ENCODE measurements around the gene HNF1A. TPM values are rescaled to one million over a fixed set of nuclear protein-coding genes. Genes with fewer than 3 reads are reported as not detected.

Gene HNF1A
- total and polyA plus RNA-seq, 2 of the 13 experiments (the other 11 are each of a cell fraction or from before 2014, with no cell fraction given): 13.4 to 34.7 TPM

DNA sequence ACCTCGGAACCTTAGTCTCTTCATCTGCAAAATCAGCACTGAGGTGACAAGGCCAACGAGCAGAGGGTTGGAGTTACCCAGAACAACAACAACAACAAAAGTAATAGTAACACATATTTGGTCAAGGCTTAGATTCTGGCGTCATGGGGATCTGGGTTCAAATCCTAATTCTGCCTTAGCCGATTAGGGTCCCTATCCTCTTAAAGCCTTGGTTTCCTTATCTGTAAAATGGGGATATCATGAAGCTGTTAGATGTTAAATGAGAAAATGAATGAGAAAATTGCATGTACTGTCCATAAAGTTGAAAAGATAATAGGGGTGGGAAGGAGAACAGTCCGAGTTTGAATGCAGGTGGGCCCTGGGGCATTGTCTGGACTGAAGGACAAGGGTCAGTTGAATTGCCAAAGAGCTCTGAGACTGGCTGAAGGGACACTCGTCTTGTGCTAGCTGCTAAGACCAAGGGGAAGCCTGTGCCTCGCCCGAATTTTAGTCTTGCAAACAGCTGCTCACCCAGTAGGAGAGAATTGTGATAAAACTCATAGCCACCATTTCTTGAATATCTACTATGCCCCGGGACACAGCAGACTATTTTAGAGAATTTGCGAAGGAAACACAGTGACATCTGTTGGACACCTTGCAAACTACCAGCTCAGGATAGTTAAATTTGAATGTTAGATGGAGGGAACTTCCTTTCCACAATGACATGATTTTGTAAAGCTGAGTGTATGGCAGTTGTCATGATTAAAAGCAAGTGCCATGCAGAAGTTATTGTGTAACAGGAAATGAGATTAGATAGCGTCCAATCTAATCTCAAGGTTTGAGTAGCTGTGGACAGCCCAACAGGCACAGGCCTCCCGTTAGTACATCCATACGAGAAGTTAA lies 6.8 kb upstream of the HNF1A start (continued):
- TF ChIP-seq PREB (CRISPR knock-in tag; IDR thresholded peaks at IDR 0.05) (no peak), HNF4A (CRISPR knock-in tag; IDR thresholded peaks at IDR 0.05) (peak; percentile 25; the same call in 1 of the 2 replicates), ZNF672 (CRISPR knock-in tag; IDR thresholded peaks at IDR 0.05) (no peak), RBFOX2 (IDR thresholded peaks at IDR 0.05; ENCODE audit: low read depth, low read length) (peak; percentile 64), KDM2A (CRISPR knock-in tag; IDR thresholded peaks at IDR 0.05; ENCODE audit: borderline replicate concordance, low read depth) (no peak), ELF1 (CRISPR knock-in tag; IDR thresholded peaks at IDR 0.05) (no peak), AKAP8 (CRISPR knock-in tag; IDR thresholded peaks at IDR 0.05) (no peak), ZNF317 (CRISPR knock-in tag; IDR thresholded peaks at IDR 0.05) (no peak), REPIN1 (CRISPR knock-in tag; IDR thresholded peaks at IDR 0.05; ENCODE audit: borderline replicate concordance, low read depth) (peak; percentile 57), CHD2 (IDR thresholded peaks at IDR 0.05; ENCODE audit: low read depth, low read length) (no peak), KMT2A (CRISPR knock-in tag; IDR thresholded peaks at IDR 0.05) (no peak), STAG1 (CRISPR knock-in tag; IDR thresholded peaks at IDR 0.05) (peak; percentile 72), AGO2 (optimal IDR thresholded peaks at IDR 0.05; ENCODE audit: low read depth, low read length) (peak; percentile 38), CTCF (CRISPR knock-in tag; IDR thresholded peaks at IDR 0.05) (peak; percentile 74)
- TF ChIP-seq, protein P1, sequence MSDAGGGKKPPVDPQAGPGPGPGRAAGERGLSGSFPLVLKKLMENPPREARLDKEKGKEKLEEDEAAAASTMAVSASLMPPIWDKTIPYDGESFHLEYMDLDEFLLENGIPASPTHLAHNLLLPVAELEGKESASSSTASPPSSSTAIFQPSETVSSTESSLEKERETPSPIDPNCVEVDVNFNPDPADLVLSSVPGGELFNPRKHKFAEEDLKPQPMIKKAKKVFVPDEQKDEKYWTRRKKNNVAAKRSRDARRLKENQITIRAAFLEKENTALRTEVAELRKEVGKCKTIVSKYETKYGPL (CRISPR knock-in tag; IDR thresholded peaks at IDR 0.05): no peak

All from HepG2 (cell line).